Endothelial cell of umbilical vein (primary cell): Measurements from ENCODE around the gene ST3GAL4. TPM values are rescaled to one million over a fixed set of nuclear protein-coding genes. Genes with fewer than 3 reads are reported as not detected.
"Not testable (repeated sequence)": the region's sequence is repeated elsewhere in the genome, so short reads cannot be mapped to it uniquely, and the experiment has no call there.

Experiments used
- BruUV-seq: library from RNA; stranded (reverse); fragments of 400-500 nt; replicated peaks from 2 replicates; lab custom pipeline; 2021; lab: Mats Ljungman, UMichigan
- CTCF ChIA-PET: fragments of 300-600, 350-600 bp; sonication (Branson Sonifier 250); formaldehyde crosslinking; loops from one replicate; lab custom pipeline; 2021; ENCODE audit warnings: antibody characterized with exemption, inconsistent platforms; lab: Charles Lee
- POLR2A ChIA-PET: fragments of 300-600, 350-600 bp; sonication (Branson Sonifier 250); formaldehyde crosslinking; loops from one replicate; lab custom pipeline; 2021; ENCODE audit warnings: antibody characterized with exemption, inconsistent platforms; lab: Charles Lee
- DNase-seq: peaks from one replicate; pipeline ENCODE4 v3.0.0-alpha.2; 2011; ENCODE audit warnings: low read depth, low spot score
- FAIRE-seq: peaks from 2 replicates; lab custom pipeline; 2011; peaks lifted over from hg19 to GRCh38; lab: Jason Lieb, UNC
- H2AFZ ChIP-seq: 2 replicates; pipeline ENCODE4 v1.6.0; 2012; ENCODE audit warnings: low read depth, low read length, control low read depth, inconsistent platforms
- H3K27ac ChIP-seq: 2 replicates; pipeline ENCODE4 v1.5.1; 2011; ENCODE audit warnings: low read depth, mild to moderate bottlenecking, control low read depth, low read length, moderate library complexity; ENCODE audit not compliant: insufficient read depth
- H3K27me3 ChIP-seq, 2 experiments: 2 replicates each; pipeline versions ENCODE4 v1.6.0 to v1.6.1; 2011; ENCODE audit warnings: low read length in 2 of 2, mixed read lengths in 1 of 2; ENCODE audit not compliant: control insufficient read depth in 2 of 2, insufficient read depth in 2 of 2
- H3K36me3 ChIP-seq, 2 experiments: 2 replicates in 1 of 2; 3 replicates in 1 of 2; pipeline ENCODE4 v1.5.1; 2011; ENCODE audit warnings: low read length in 2 of 2, mild to moderate bottlenecking in 1 of 2, moderate library complexity in 1 of 2; ENCODE audit not compliant: control insufficient read depth in 2 of 2, insufficient read depth in 2 of 2; ENCODE audit errors: extremely low read depth in 1 of 2
- H3K4me1 ChIP-seq: 3 replicates; pipeline ENCODE4 v1.5.1; 2011; ENCODE audit warnings: mild to moderate bottlenecking, low read length; ENCODE audit not compliant: control insufficient read depth, insufficient read depth; ENCODE audit errors: extremely low read depth
- H3K4me2 ChIP-seq: 2 replicates; pipeline ENCODE4 v1.6.1; 2011; ENCODE audit warnings: low read length, control low read depth, mixed read lengths; ENCODE audit not compliant: insufficient read depth
- H3K4me3 ChIP-seq, 3 experiments: fragments of 200-600 bp in 1 of 3; sonication (generic), shearing (Covaris generic) in 1 of 3; replicated peaks in 1 of 3; 2 replicates each; pipeline ENCODE4 v1.5.1; 2011 to 2016; ENCODE audit warnings: control low read depth in 3 of 3, low read length in 3 of 3, mild to moderate bottlenecking in 2 of 3, inconsistent platforms in 1 of 3, low read depth in 1 of 3, moderate library complexity in 1 of 3; ENCODE audit not compliant: insufficient read depth in 1 of 3
- H3K79me2 ChIP-seq: 2 replicates; pipeline ENCODE4 v1.6.0; 2012; ENCODE audit warnings: low read length, inconsistent platforms; ENCODE audit not compliant: control insufficient read depth, insufficient read depth
- H3K9ac ChIP-seq: replicated peaks from 2 replicates; pipeline ENCODE3; 2011; ENCODE audit warnings: low read length, control low read depth; ENCODE audit not compliant: insufficient read depth; ENCODE audit errors: extremely low read depth
- H3K9me1 ChIP-seq: replicated peaks from 3 replicates; pipeline ENCODE4 v1.6.0; 2011; ENCODE audit warnings: mild to moderate bottlenecking, low read length; ENCODE audit not compliant: control insufficient read depth, insufficient read depth; ENCODE audit errors: extremely low read depth
- H3K9me3 ChIP-seq: replicated peaks from 2 replicates; pipeline ENCODE4 v1.5.1; 2012; ENCODE audit warnings: low read length, inconsistent platforms; ENCODE audit not compliant: control insufficient read depth, insufficient read depth
- H4K20me1 ChIP-seq: replicated peaks from 2 replicates; pipeline ENCODE3; 2011; ENCODE audit warnings: mild to moderate bottlenecking, low read length; ENCODE audit not compliant: control insufficient read depth, insufficient read depth; ENCODE audit errors: extremely low read depth
- EZH2 ChIP-seq: IDR thresholded peaks from 2 replicates; pipeline ENCODE4 v1.6.1; 2012; ENCODE audit warnings: borderline replicate concordance, low read depth, mild to moderate bottlenecking, moderate library complexity, low read length, inconsistent platforms; ENCODE audit not compliant: severe bottlenecking
- FOS ChIP-seq: IDR thresholded peaks from 2 replicates; pipeline ENCODE4 v1.6.1; 2011; ENCODE audit warnings: mild to moderate bottlenecking, low read length, moderate library complexity, borderline replicate concordance; ENCODE audit not compliant: insufficient read depth
- GATA2 ChIP-seq: IDR thresholded peaks from 2 replicates; pipeline ENCODE4 v1.7.0; 2011; ENCODE audit warnings: low read depth, mild to moderate bottlenecking, moderate library complexity, mixed read lengths, low read length; ENCODE audit not compliant: insufficient read length, insufficient read depth
- JUN ChIP-seq: IDR thresholded peaks from 2 replicates; pipeline ENCODE4 v1.6.1; 2011; ENCODE audit warnings: borderline replicate concordance, low read depth; ENCODE audit not compliant: insufficient read length, insufficient read depth
- MYC ChIP-seq: IDR thresholded peaks from one replicate; pipeline ENCODE4 v1.6.1; 2011; ENCODE audit warnings: mild to moderate bottlenecking, low read depth, low read length
- POLR2A ChIP-seq: IDR thresholded peaks from 2 replicates; pipeline ENCODE4 v1.6.1; 2012; ENCODE audit warnings: low read depth, mild to moderate bottlenecking, control low read depth, low read length
- POLR2AphosphoS5 ChIP-seq: IDR thresholded peaks from 2 replicates; pipeline ENCODE4 v1.6.1; 2012; ENCODE audit warnings: low read depth, mild to moderate bottlenecking, control low read depth, low read length, moderate library complexity; ENCODE audit not compliant: insufficient read depth
- dilution Hi-C: fragments of 300-500 bp; cut with MboI; formaldehyde crosslinking; loops from one replicate; pipeline ENCODE4 v1.15.0; 2019; ENCODE audit warnings: low sequenced_read_pairs; ENCODE audit not compliant: extremely low pct_ligation_motif_present
- intact Hi-C: fragments of 100-400 bp; cut with micrococcal nuclease; formaldehyde crosslinking; loops from one replicate; pipeline ENCODE4 v1.10.0; 2022
- polyA plus RNA-seq, 4 experiments: library from polyadenylated mRNA; depleted of rRNA in 3 of 4; stranded (reverse) in 3 of 4; unstranded in 1 of 4; fragments of >200 nt; gene quantifications; 2 replicates each; pipeline versions ENCODE4 v1.2.1 to v1.2.3, GENCODE V29; 2011 to 2012; ENCODE audit warnings: missing spikeins in 1 of 4
- total RNA-seq: library from RNA; stranded (reverse); gene quantifications from 2 replicates; pipeline ENCODE4 v1.2.3, GENCODE V29; 2021
- TF ChIP-seq, protein P1 (sequence below): IDR thresholded peaks from 2 replicates; pipeline ENCODE4 v1.6.1; 2011; ENCODE audit not compliant: insufficient read depth, insufficient read length
- TF ChIP-seq, protein P2 (sequence below), 2 donors: IDR thresholded peaks; 1 replicate in 1 of 2; 2 replicates in 1 of 2; pipeline ENCODE4 v1.5.1; 2011; ENCODE audit warnings: low read length in 2 of 2, mild to moderate bottlenecking in 2 of 2, moderate library complexity in 2 of 2, control low read depth in 1 of 2, inconsistent platforms in 1 of 2, low read depth in 1 of 2; ENCODE audit not compliant: insufficient read depth in 1 of 2; ENCODE audit errors: extremely low read depth in 1 of 2

Gene ST3GAL4
- total and polyA plus RNA-seq, 2 donors (not counting 3 experiments of a cell fraction or from before 2014, with no cell fraction given): 17.7 to 19.4 TPM

- H3K9me3 ChIP-seq: no peaks in the 10 kb centered on the region
- FAIRE-seq (no peak), DNase-seq (no peak)
- H3K36me3 ChIP-seq: no peaks in the 10 kb centered on the region
- no peaks in the 10 kb centered on the region for H3K27me3 ChIP-seq
- no peak overlapping the region for H2AFZ ChIP-seq
- H3K9me1 ChIP-seq: no peaks in the 10 kb centered on the region
- no peak overlapping the region for H3K4me3 ChIP-seq
- H3K27ac ChIP-seq: no peak overlapping the region
- CTCF ChIA-PET: interaction anchor here (1.2 kb wide), 1 partner anchor 20 kb away, joined by 3 read pairs; no protein-coding TSS in a partner anchor
- no TSS peak for BruUV-seq
- H3K79me2 ChIP-seq: no peaks in the 10 kb centered on the region
- dilution Hi-C loops: no loop called here
- H3K4me1 ChIP-seq: no peaks in the 10 kb centered on the region
- POLR2A ChIA-PET: no interaction called here
- no peaks in the 10 kb centered on the region for H4K20me1 ChIP-seq
- TF ChIP-seq FOS (no peak), GATA2 (no peak), JUN (no peak), MYC (no peak), POLR2AphosphoS5 (no peak), POLR2A (no peak), EZH2 (no peak)
- TF ChIP-seq, protein P1, sequence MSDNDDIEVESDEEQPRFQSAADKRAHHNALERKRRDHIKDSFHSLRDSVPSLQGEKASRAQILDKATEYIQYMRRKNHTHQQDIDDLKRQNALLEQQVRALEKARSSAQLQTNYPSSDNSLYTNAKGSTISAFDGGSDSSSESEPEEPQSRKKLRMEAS: no peak
- TF ChIP-seq, protein P2, sequence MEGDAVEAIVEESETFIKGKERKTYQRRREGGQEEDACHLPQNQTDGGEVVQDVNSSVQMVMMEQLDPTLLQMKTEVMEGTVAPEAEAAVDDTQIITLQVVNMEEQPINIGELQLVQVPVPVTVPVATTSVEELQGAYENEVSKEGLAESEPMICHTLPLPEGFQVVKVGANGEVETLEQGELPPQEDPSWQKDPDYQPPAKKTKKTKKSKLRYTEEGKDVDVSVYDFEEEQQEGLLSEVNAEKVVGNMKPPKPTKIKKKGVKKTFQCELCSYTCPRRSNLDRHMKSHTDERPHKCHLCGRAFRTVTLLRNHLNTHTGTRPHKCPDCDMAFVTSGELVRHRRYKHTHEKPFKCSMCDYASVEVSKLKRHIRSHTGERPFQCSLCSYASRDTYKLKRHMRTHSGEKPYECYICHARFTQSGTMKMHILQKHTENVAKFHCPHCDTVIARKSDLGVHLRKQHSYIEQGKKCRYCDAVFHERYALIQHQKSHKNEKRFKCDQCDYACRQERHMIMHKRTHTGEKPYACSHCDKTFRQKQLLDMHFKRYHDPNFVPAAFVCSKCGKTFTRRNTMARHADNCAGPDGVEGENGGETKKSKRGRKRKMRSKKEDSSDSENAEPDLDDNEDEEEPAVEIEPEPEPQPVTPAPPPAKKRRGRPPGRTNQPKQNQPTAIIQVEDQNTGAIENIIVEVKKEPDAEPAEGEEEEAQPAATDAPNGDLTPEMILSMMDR (IDR thresholded peaks at IDR 0.05; ENCODE audit: extremely low read depth in 1 of 2, insufficient read depth in 1 of 2, low read depth in 1 of 2, low read length in 2 of 2): no peak
- no peak overlapping the region for H3K9ac ChIP-seq
- H3K4me2 ChIP-seq: no peak overlapping the region
- intact Hi-C loops: no loop called here
Measured at GRCh38 chr11:126380909-126381308, 25.4 kb downstream of the ST3GAL4 start.

- BruUV-seq, H3K4me2 ChIP-seq, H3K79me2 ChIP-seq, H3K9ac ChIP-seq, H3K4me1 ChIP-seq, dilution Hi-C loops, H2AFZ ChIP-seq, H3K4me3 ChIP-seq, CTCF ChIA-PET, DNase-seq, H4K20me1 ChIP-seq, H3K27me3 ChIP-seq, intact Hi-C loops, FAIRE-seq, H3K9me3 ChIP-seq, H3K27ac ChIP-seq, H3K9me1 ChIP-seq, H3K36me3 ChIP-seq, POLR2A ChIA-PET: not testable (repeated sequence)
Measured at GRCh38 chr11:126381960-126382359, 26.5 kb downstream of the ST3GAL4 start.

DNA sequence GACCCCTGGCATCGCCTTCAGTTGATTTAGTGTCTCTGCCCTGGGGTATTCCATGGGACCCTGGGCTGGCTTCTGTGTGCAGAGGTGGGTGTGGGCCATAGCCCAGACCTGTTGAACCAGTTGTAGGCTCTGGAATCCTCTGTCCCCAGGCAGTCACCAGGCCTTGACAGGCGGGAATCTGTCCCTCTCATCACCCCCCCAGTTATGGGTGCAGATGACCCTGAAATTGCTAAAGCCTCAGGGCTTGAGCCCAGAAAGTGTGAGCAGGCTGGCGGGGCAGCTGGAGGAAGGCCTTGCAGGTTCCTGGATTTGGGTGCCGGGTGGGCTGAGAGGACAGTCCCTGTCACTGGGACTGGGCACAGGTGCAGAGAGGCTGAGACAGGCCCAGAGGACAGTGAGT is 27.2 kb downstream of the ST3GAL4 start:
- FAIRE-seq, H3K27me3 ChIP-seq, H3K9me3 ChIP-seq, DNase-seq, H3K9ac ChIP-seq, CTCF ChIA-PET, H3K4me2 ChIP-seq, dilution Hi-C loops, POLR2A ChIA-PET, H3K36me3 ChIP-seq, H3K79me2 ChIP-seq, H4K20me1 ChIP-seq, H3K4me1 ChIP-seq, H3K27ac ChIP-seq, H3K9me1 ChIP-seq, H3K4me3 ChIP-seq, H2AFZ ChIP-seq, BruUV-seq, intact Hi-C loops: not testable (repeated sequence)
